Ramos (cell line): ENCODE data around the gene MATCAP1.

Experiments used
- in situ Hi-C: fragments of 300-500 bp; cut with MboI; formaldehyde crosslinking; loops from one replicate; pipeline ENCODE4 v1.14.3; 2022; ENCODE audit warnings: low sequenced_read_pairs; ENCODE audit not compliant: unreplicated experiment

The MATCAP1 gene

GRCh38 chr16:67208154-67208896 is 24.6 kb upstream of the MATCAP1 start:
- in situ Hi-C loops = no loop called here

GRCh38 chr16:67207249-67208091 is 23.7 kb upstream of the MATCAP1 start:
- in situ Hi-C loops = no loop called here

GRCh38 chr16:67206838-67207248 is 23.1 kb upstream of the MATCAP1 start:
- in situ Hi-C loops = no loop called here

- in situ Hi-C loops = no loop called here
Observed at GRCh38 chr16:67206129-67206837, 22.5 kb upstream of the MATCAP1 start.

GRCh38 chr16:67204076-67204475 is 20.3 kb upstream of the MATCAP1 start:
- in situ Hi-C loops = no loop called here

GRCh38 chr16:67202956-67203493 is 19.3 kb upstream of the MATCAP1 start:
- in situ Hi-C loops = no loop called here

- in situ Hi-C loops = no loop called here
Observed at GRCh38 chr16:67202426-67202825, 18.7 kb upstream of the MATCAP1 start.

- in situ Hi-C loops = no loop called here
Observed at GRCh38 chr16:67201411-67202345, 17.9 kb upstream of the MATCAP1 start.

GRCh38 chr16:67200491-67200890 is 16.7 kb upstream of the MATCAP1 start:
- in situ Hi-C loops = no loop called here

- in situ Hi-C loops = no loop called here
Observed at GRCh38 chr16:67199808-67200198, 16.0 kb upstream of the MATCAP1 start.

GRCh38 chr16:67199011-67199807 is 15.4 kb upstream of the MATCAP1 start, which contains the start of gene ELMO3:
Gene ELMO3, plus strand, starts transcription at chr16:67199131. Its CDS starts 196 bp downstream, at chr16:67199327.
- in situ Hi-C loops = no loop called here

- in situ Hi-C loops = no loop called here
Observed at GRCh38 chr16:67198238-67198734, 14.5 kb upstream of the MATCAP1 start.

GRCh38 chr16:67197704-67198103 is 13.9 kb upstream of the MATCAP1 start:
- in situ Hi-C loops = no loop called here

GRCh38 chr16:67196881-67197280 is 13.1 kb upstream of the MATCAP1 start:
- in situ Hi-C loops = no loop called here

GRCh38 chr16:67195676-67196075 is 11.9 kb upstream of the MATCAP1 start:
- in situ Hi-C loops = no loop called here

- in situ Hi-C loops = no loop called here
Observed at GRCh38 chr16:67194260-67194659, 10.5 kb upstream of the MATCAP1 start.

GRCh38 chr16:67193536-67193935 is 9.8 kb upstream of the MATCAP1 start:
- in situ Hi-C loops = no loop called here

- in situ Hi-C loops = no loop called here
Observed at GRCh38 chr16:67192781-67193361, 9.1 kb upstream of the MATCAP1 start.
